ENCODE measurements around the gene RAPGEF3. TPM values are rescaled to one million over a fixed set of nuclear protein-coding genes. Genes with fewer than 3 reads are reported as not detected.

RAPGEF3 gene
- total RNA-seq, 1 donor from 2014 or later, result 1.4 TPM

- Mint-ChIP-seq H3K9me3 (no peaks in the 10 kb centered on the region), H3K4me1 (peaks cover 8% of the 10 kb centered on the region), H3K4me3 (no peak overlapping the region), H3K27me3 (ENCODE audit: low read depth) (no peaks in the 10 kb centered on the region), H3K36me3 (ENCODE audit: low read depth) (no peaks in the 10 kb centered on the region), H3K27ac (ENCODE audit: unreplicated experiment) (no peak overlapping the region)
- DNase-seq (ENCODE audit: low read depth, low spot score), result no peak
- TF ChIP-seq CTCF (conservative IDR thresholded peaks at IDR 0.05), result no peak
These were observed 36.0 kb upstream of the RAPGEF3 start for GRCh38 chr12:47794679-47795078.

DNA sequence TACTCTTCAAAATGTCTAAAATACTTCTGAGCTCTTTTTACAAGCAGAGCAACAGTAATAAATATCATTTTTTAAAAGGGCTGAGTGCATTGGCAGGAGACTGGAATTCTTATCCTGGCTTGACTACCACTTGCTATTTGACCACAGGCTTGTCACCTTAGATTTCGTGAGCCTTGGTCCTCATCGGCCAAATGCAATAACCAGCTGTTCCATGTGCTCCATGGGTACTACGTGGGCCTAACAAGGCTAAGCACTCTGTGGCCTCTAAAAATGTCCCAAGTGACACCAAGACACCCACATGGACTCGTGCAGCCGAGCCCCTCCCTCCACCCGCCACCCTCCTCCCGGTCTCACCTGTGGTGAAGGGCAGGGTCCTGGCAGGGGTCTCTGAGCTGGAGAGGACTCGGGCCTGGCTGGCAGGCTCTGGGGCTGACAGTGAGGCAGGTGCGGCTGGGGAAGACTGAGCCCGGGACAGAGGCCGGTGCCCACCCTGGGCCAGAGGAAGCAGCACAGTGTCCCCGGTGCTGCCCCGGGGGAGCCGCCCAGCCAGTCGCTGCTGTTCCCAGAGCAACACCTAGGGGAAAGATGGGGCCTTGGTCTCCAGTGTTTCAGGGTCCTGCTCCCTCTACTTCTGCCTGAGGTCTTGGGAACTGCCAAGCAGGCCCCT lies 34.5 kb upstream of the RAPGEF3 start:
- Mint-ChIP-seq H3K9me3 (no peaks in the 10 kb centered on the region), H3K27ac (ENCODE audit: unreplicated experiment) (no peak overlapping the region), H3K4me1 (no peaks in the 10 kb centered on the region), H3K4me3 (no peak overlapping the region), H3K27me3 (ENCODE audit: low read depth) (no peaks in the 10 kb centered on the region), H3K36me3 (ENCODE audit: low read depth) (peaks cover 5% of the 10 kb centered on the region)
- no peak for TF ChIP-seq CTCF (conservative IDR thresholded peaks at IDR 0.05)
- no peak for DNase-seq (ENCODE audit: low read depth, low spot score)

DNA sequence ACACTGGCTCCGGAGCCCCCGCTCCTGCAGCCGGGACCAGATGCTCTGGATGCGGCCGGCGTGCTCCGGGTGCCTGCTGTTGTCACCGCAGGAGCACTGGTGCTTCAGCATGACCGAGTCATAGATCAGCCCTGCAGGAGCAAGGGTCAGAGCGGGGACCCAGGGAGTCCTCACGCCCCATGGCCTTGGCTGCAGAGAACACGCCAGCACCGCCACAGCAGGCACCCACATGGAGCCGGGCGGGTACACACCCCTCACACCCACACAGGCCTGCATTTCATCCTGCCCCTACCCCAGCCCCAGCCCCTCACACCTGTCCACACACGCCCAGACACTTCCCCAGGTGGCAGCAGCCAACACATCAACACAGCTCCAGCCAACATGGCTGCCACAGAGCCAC lies 33.2 kb upstream of the RAPGEF3 start:
- H3K9me3 Mint-ChIP-seq, result no peaks in the 10 kb centered on the region
- H3K4me1 Mint-ChIP-seq, result no peaks in the 10 kb centered on the region
- DNase-seq (ENCODE audit: low read depth, low spot score), result no peak
- no peak for TF ChIP-seq CTCF (conservative IDR thresholded peaks at IDR 0.05)
- no peaks in the 10 kb centered on the region for H3K27me3 Mint-ChIP-seq (ENCODE audit: low read depth)
- H3K4me3 Mint-ChIP-seq, result no peak overlapping the region
- peaks cover 9% of the 10 kb centered on the region for H3K36me3 Mint-ChIP-seq (ENCODE audit: low read depth)
- H3K27ac Mint-ChIP-seq (ENCODE audit: unreplicated experiment), result no peak overlapping the region

- Mint-ChIP-seq H3K27me3 (ENCODE audit: low read depth) (no peaks in the 10 kb centered on the region), H3K4me3 (no peak overlapping the region), H3K36me3 (ENCODE audit: low read depth) (peaks cover 9% of the 10 kb centered on the region), H3K9me3 (no peaks in the 10 kb centered on the region), H3K4me1 (no peaks in the 10 kb centered on the region), H3K27ac (ENCODE audit: unreplicated experiment) (no peak overlapping the region)
- DNase-seq (ENCODE audit: low read depth, low spot score), result no peak
- no peak for TF ChIP-seq CTCF (conservative IDR thresholded peaks at IDR 0.05)
These were observed 32.7 kb upstream of the RAPGEF3 start for GRCh38 chr12:47791351-47791746.

DNA sequence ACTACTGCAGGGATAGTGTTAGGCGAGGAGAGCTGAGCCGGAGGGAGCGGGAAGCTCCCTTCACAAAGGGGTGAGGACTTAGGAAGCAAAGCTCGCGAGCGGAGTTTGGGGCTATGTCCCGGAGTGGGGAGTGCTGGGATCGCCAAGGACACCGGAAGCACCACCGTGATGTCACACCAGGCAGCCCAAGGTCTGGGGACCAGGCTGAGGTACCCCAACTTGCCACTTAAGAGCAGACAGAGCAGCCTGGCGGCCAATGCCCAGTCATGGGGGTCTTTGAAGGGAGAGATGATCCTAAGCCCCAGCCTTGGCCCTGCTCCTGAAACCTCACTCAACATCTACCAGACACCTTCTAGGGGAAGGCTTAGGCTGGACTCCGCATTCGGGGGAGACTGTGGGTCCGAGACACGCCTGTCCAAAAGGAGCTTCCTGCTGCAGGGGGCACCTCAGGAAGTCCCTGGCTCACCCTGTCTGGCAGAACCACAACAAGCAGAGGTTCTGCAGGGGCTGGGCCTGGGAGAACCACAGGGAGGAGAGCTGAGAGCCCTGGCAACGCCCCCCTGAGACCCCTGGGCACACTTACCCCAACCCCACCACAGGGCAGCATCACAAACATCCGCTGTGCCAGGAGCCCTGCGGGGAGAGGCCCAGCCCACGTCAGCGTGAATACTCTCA lies 32.1 kb upstream of the RAPGEF3 start:
- H3K4me1 Mint-ChIP-seq, result no peaks in the 10 kb centered on the region
- H3K9me3 Mint-ChIP-seq, result no peaks in the 10 kb centered on the region
- TF ChIP-seq CTCF (conservative IDR thresholded peaks at IDR 0.05), result no peak
- H3K4me3 Mint-ChIP-seq, result no peak overlapping the region
- no peak overlapping the region for H3K27ac Mint-ChIP-seq (ENCODE audit: unreplicated experiment)
- no peaks in the 10 kb centered on the region for H3K27me3 Mint-ChIP-seq (ENCODE audit: low read depth)
- no peak for DNase-seq (ENCODE audit: low read depth, low spot score)
- peaks cover 9% of the 10 kb centered on the region for H3K36me3 Mint-ChIP-seq (ENCODE audit: low read depth)
